Right renal cortex interstitium (tissue), 3 donors: Measurements from ENCODE around the gene STARD6. TPM values are rescaled to one million over a fixed set of nuclear protein-coding genes. Genes with fewer than 3 reads are reported as not detected.
"Not testable (repeated sequence)": the region's sequence is repeated elsewhere in the genome, so short reads cannot be mapped to it uniquely, and the experiment has no call there.

Source experiments
- DNase-seq, 3 donors: peaks; one replicate each; pipeline ENCODE4 v3.0.0-alpha.2; 2013; ENCODE audit warnings: low read depth in 3 of 3, low spot score in 2 of 3
- polyA plus RNA-seq, 3 donors: library from polyadenylated mRNA; unstranded; fragments of 120-200 nt; gene quantifications; one replicate each; pipeline ENCODE4 v1.2.1, GENCODE V29; 2013; ENCODE audit not compliant: insufficient read length in 3 of 3

The STARD6 gene
- polyA plus RNA-seq = under 1 TPM; 0.20 to 0.58 (median 0.25) TPM

GRCh38 chr18:54357660-54358494 lies at the start of gene STARD6, which contains the start of gene C18orf54:
STARD6 (minus strand) TSS chr18:54357858; CDS start chr18:54354573, 3,285 bp downstream.
C18orf54 (plus strand) TSS chr18:54357906; CDS start chr18:54360573, 2,667 bp downstream.
- peak; percentile 80 to 82 (median 80) for DNase-seq

GRCh38 chr18:54405290-54405689 lies 47.6 kb upstream of the STARD6 start:
- DNase-seq = no peak

GRCh38 chr18:54396760-54397159 lies 39.1 kb upstream of the STARD6 start:
- no peak for DNase-seq

- no peak for DNase-seq
Measured at GRCh38 chr18:54393648-54394294, 36.1 kb upstream of the STARD6 start.

GRCh38 chr18:54392543-54393023 lies 34.9 kb upstream of the STARD6 start:
- peak; percentile 47 to 69 (median 53) for DNase-seq

GRCh38 chr18:54390838-54391237 lies 33.2 kb upstream of the STARD6 start:
- DNase-seq = no peak

GRCh38 chr18:54389143-54389505 lies 31.5 kb upstream of the STARD6 start:
- DNase-seq = no peak

- DNase-seq = no peak
Measured at GRCh38 chr18:54388203-54389142, 30.8 kb upstream of the STARD6 start.

GRCh38 chr18:54387631-54388030 lies 30.0 kb upstream of the STARD6 start:
- DNase-seq = no peak

- DNase-seq = not testable (repeated sequence)
Measured at GRCh38 chr18:54386800-54387495, 29.3 kb upstream of the STARD6 start.

- no peak for DNase-seq
Measured at GRCh38 chr18:54386043-54386442, 28.4 kb upstream of the STARD6 start.

- DNase-seq = no peak
Measured at GRCh38 chr18:54382733-54383252, 25.1 kb upstream of the STARD6 start.

- no peak for DNase-seq
Measured at GRCh38 chr18:54382076-54382475, 24.4 kb upstream of the STARD6 start.

GRCh38 chr18:54381640-54382039 lies 24.0 kb upstream of the STARD6 start:
- DNase-seq = no peak

- no peak for DNase-seq
Measured at GRCh38 chr18:54378057-54378456, 20.4 kb upstream of the STARD6 start.

- DNase-seq = no peak
Measured at GRCh38 chr18:54360406-54360805, 2.7 kb upstream of the STARD6 start.

GRCh38 chr18:54359233-54359632 lies 1.6 kb upstream of the STARD6 start:
- peak in 1 of 3 donors; percentile 7 for DNase-seq

GRCh38 chr18:54358495-54359040 lies 910 bp upstream of the STARD6 start:
- DNase-seq = peak; percentile 6 to 20 (median 9)

- DNase-seq = peak in 1 of 3 donors; percentile 27
Measured at GRCh38 chr18:54357082-54357659, 487 bp downstream of the STARD6 start.
